ENCODE results near the gene OPN3. TPM values are rescaled to one million over a fixed set of nuclear protein-coding genes. Genes with fewer than 3 reads are reported as not detected.

Gene OPN3
- total and polyA plus RNA-seq, 9 of the 15 experiments (the other 6 are each of a cell fraction or from before 2014, with no cell fraction given) = 4.2 to 34.6 (median 17.0) TPM

DNA sequence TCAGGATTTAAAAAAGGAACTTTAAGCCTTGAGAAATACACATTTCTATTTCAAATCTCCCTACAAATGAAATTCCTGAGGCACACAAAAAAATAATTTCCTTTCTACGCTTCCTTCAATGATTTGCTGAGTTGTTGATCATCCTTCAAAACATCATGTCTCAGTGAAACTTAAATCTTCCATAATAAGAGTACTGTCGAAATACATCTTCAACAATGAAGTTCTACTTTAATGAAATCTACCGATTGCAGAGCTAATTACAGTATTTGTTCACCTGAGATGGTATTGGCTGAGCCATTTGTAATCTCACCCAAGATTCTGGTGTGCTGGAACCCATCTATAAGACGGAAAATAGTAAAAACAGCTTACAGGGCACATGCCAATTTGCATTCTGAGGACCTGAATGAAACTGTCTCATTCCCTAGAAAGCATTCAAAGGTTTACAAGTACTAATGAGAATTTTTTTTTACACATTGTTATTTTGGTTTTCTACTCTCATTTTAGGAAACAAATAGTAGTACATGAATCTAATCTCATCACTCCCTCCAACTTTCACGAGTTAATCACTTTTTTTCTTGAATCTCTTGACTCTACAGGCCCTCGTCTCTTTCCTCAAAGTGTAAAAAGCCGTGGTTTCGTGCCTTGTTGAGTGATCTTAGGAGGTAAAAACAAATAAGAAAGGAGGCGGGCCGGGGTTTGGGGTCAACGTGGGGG, 1.1 kb downstream of the OPN3 start (continued):
- TF ChIP-seq, protein P1, sequence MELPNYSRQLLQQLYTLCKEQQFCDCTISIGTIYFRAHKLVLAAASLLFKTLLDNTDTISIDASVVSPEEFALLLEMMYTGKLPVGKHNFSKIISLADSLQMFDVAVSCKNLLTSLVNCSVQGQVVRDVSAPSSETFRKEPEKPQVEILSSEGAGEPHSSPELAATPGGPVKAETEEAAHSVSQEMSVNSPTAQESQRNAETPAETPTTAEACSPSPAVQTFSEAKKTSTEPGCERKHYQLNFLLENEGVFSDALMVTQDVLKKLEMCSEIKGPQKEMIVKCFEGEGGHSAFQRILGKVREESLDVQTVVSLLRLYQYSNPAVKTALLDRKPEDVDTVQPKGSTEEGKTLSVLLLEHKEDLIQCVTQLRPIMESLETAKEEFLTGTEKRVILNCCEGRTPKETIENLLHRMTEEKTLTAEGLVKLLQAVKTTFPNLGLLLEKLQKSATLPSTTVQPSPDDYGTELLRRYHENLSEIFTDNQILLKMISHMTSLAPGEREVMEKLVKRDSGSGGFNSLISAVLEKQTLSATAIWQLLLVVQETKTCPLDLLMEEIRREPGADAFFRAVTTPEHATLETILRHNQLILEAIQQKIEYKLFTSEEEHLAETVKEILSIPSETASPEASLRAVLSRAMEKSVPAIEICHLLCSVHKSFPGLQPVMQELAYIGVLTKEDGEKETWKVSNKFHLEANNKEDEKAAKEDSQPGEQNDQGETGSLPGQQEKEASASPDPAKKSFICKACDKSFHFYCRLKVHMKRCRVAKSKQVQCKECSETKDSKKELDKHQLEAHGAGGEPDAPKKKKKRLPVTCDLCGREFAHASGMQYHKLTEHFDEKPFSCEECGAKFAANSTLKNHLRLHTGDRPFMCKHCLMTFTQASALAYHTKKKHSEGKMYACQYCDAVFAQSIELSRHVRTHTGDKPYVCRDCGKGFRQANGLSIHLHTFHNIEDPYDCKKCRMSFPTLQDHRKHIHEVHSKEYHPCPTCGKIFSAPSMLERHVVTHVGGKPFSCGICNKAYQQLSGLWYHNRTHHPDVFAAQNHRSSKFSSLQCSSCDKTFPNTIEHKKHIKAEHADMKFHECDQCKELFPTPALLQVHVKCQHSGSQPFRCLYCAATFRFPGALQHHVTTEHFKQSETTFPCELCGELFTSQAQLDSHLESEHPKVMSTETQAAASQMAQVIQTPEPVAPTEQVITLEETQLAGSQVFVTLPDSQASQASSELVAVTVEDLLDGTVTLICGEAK (IDR thresholded peaks at IDR 0.05) = peak; percentile 54; the same call in 1 of the 2 replicates
- TF ChIP-seq, protein P1 (CRISPR knock-in tag; IDR thresholded peaks at IDR 0.05) = no peak
- TF ChIP-seq L3MBTL2 (IDR thresholded peaks at IDR 0.05) (peak; percentile 16; the same call in 1 of the 2 replicates), SUPT5H (IDR thresholded peaks at IDR 0.05) (no peak), ARNT (IDR thresholded peaks at IDR 0.05) (no peak), CREM (IDR thresholded peaks at IDR 0.05; ENCODE audit: low read depth) (no peak), PTBP1 (IDR thresholded peaks at IDR 0.05; ENCODE audit: low read depth, low read length) (no peak), VEZF1 (CRISPR knock-in tag; IDR thresholded peaks at IDR 0.05) (no peak)
- TF ChIP-seq, protein P2, sequence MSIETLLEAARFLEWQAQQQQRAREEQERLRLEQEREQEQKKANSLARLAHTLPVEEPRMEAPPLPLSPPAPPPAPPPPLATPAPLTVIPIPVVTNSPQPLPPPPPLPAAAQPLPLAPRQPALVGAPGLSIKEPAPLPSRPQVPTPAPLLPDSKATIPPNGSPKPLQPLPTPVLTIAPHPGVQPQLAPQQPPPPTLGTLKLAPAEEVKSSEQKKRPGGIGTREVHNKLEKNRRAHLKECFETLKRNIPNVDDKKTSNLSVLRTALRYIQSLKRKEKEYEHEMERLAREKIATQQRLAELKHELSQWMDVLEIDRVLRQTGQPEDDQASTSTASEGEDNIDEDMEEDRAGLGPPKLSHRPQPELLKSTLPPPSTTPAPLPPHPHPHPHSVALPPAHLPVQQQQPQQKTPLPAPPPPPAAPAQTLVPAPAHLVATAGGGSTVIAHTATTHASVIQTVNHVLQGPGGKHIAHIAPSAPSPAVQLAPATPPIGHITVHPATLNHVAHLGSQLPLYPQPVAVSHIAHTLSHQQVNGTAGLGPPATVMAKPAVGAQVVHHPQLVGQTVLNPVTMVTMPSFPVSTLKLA (conservative IDR thresholded peaks at IDR 0.05) = peak in 1 of 2 experiments; percentile 23; a peak in 1 of 4 replicates
- TF ChIP-seq, protein P3, sequence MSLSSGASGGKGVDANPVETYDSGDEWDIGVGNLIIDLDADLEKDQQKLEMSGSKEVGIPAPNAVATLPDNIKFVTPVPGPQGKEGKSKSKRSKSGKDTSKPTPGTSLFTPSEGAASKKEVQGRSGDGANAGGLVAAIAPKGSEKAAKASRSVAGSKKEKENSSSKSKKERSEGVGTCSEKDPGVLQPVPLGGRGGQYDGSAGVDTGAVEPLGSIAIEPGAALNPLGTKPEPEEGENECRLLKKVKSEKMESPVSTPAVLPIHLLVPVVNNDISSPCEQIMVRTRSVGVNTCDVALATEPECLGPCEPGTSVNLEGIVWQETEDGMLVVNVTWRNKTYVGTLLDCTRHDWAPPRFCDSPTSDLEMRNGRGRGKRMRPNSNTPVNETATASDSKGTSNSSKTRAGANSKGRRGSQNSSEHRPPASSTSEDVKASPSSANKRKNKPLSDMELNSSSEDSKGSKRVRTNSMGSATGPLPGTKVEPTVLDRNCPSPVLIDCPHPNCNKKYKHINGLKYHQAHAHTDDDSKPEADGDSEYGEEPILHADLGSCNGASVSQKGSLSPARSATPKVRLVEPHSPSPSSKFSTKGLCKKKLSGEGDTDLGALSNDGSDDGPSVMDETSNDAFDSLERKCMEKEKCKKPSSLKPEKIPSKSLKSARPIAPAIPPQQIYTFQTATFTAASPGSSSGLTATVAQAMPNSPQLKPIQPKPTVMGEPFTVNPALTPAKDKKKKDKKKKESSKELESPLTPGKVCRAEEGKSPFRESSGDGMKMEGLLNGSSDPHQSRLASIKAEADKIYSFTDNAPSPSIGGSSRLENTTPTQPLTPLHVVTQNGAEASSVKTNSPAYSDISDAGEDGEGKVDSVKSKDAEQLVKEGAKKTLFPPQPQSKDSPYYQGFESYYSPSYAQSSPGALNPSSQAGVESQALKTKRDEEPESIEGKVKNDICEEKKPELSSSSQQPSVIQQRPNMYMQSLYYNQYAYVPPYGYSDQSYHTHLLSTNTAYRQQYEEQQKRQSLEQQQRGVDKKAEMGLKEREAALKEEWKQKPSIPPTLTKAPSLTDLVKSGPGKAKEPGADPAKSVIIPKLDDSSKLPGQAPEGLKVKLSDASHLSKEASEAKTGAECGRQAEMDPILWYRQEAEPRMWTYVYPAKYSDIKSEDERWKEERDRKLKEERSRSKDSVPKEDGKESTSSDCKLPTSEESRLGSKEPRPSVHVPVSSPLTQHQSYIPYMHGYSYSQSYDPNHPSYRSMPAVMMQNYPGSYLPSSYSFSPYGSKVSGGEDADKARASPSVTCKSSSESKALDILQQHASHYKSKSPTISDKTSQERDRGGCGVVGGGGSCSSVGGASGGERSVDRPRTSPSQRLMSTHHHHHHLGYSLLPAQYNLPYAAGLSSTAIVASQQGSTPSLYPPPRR (CRISPR knock-in tag; IDR thresholded peaks at IDR 0.05; ENCODE audit: borderline replicate concordance) = no peak
